CD4-positive, alpha-beta T cell treated with Interleukin-2 at 100 ng/mL for 4 hours (primary cell): ENCODE results near the gene SORT1.
"Not testable (repeated sequence)": the region's sequence is repeated elsewhere in the genome, so short reads cannot be mapped to it uniquely, and the experiment has no call there.

ENCODE experiments used
- DNase-seq: peaks from one replicate; pipeline ENCODE4 v3.0.0-alpha.2; 2020; ENCODE audit warnings: low spot score

Gene SORT1

DNA sequence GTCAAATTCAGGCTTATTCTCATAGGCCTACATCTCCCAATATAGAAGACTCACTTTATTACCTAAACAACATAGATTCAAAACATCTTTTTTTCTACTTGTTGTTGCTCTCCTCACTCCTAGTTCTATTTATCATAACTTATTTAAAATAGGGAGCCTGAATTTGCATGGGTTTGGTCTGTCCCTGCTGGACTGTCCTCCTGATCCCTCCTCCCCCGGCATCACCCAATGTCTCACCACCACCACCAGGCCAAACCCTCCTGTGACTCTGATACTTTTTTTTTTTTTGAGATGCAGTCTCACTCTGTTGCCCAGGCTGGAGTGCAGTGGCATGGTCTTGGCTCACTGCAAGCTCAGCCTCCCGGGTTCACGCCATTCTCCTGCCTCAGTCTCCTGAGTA is 59.1 kb downstream of the SORT1 start:
- DNase-seq: no peak

DNA sequence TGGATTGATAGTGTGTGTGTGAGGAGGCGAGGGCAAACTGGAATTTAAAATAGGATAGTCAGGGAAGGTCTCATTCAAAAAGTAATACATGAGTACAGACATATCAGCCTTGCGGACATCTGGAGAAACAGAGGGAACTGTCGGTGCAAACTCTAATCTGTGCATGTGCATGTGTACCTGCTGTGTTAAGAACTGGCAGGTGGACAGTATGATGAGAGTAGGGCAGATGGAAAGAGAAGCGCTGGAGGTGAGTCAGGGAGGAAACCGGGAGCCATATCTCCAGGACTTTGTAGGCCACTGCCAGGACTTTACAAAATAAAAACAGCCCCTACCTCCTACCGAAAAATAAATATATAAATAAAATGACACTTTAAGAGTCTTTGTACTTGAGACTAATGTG is 59.6 kb downstream of the SORT1 start:
- no peak for DNase-seq

DNA sequence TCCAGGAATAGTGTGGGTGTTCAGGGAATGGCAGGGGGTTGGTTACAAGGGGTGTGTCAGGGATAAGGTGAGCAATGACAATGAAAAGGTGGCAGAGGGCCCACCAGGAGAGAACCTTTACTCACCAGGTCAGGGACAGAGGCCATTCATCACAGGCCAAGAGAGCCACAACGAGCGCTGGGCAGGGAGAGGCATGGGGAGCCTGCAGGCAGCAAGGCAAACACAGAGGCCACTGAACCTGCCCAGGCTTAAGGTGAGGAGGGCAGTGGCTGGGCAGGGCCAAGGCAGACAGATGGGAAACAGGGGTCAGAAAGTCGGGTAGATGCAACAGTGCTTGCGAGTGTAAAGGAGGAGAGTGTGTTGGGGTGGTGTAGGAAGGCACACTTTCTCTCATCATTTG is 62.6 kb downstream of the SORT1 start:
- no peak for DNase-seq

DNA sequence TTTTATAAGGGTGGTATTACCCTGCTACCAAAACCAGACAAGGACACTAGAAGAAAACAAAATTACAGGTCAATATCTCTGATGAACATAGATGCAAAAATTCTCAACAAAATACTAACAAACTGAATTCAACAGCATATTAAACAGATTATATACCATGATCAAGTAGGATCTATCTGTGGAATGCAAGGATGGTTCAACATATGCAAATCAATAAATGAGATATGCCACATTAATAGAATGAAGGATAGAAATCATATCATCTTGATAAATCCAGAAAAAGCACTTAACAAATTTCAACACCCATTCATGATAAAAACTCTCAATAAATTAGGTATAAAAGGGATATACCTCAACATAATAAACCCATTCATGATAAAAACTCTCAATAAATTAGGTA is 66.6 kb downstream of the SORT1 start:
- DNase-seq: no peak

DNA sequence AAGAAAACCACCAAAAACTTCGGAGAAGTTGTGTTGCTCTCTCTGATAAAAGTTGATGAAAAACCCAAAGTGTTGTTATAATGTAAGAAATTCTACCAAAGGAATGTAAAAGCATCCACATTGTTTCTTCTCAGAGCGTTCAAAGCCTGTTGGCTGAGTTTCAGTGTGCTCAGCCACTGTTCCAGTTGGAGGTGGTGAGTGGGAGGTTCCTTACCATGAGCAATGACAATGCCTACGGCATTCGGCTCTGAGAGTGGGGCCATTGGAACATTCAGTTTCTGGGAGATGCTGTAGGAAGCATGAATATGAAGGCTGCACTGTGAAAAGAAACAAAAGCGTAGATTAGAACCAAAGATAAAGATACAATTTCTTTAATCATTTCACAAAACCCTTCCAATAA is 70.4 kb downstream of the SORT1 start:
- no peak for DNase-seq

DNA sequence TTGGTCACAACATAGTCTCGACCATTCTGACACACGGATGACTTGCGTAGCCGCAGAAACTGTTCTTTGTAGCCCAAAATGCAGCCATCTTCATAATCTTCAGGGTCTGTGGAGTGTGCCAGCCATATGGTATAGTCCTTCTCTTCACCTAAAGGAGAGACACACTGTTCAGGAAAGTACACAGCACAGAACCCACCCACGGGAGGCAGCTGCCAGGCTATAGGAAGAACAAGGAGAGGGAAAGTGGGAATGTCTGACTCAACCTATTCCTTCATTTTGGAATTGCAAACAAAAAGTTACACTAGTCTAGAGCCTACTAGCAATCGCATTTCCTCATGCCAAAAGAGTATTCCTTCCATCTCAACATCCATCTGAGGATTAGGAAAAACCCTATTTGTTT is 74.7 kb downstream of the SORT1 start:
- no peak for DNase-seq

DNA sequence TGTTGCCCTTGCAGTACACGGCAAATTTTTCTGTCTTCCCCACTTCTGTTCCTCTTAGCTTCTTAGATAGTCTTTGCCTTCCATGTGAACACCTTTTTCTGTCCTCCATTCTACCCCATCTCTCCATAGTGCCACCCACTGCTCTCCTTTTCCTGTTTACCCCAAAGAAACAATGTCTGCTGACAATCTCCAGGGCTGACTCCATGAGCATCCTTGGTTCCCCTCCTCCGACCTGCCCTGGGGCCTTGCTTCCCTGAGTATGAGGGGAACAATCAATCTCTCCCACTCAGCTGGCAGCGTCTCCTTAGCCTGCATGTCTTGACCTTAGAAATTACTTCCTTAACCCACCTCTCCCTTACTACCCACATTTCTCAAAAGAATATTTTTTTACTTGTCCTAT is 78.6 kb downstream of the SORT1 start:
- DNase-seq: no peak

DNA sequence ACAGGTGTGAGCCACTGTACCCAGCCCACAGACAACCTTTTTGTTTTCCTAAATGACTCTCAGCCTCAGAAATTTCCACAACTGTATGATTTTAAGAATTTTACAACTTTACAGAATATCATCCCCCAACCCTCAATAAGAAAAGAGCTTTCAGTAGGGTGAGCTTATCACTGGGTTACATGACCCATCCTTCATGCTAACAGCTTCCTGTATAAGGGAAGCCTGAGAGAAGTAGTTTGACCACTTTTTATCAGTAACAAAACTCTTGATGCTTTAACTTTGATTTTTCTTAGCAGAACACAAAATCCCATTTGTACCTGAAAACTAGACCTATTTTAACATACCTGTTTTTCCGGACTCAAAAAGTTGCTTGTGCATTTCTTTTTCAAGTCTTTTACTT is 81.2 kb downstream of the SORT1 start:
- DNase-seq: no peak

DNA sequence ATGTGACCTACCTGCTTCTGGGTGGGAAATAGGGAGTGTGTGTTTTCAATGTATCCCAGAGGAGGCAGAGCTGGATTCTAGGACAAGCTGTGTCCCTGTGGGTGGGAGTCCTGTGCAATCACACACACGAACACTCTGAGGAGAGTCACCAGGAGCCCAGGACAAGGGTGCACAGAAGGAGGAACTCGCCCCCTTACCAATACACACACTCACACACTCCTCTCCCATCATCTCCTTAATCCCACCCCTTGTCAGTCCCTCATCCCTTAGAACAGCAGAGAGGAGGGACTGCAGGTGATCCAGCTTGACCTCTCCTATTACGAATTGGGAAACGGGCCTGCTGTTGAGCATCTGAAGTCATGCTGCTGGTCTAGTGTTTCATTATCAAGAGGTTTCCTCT is 82.4 kb downstream of the SORT1 start:
- DNase-seq: no peak

DNA sequence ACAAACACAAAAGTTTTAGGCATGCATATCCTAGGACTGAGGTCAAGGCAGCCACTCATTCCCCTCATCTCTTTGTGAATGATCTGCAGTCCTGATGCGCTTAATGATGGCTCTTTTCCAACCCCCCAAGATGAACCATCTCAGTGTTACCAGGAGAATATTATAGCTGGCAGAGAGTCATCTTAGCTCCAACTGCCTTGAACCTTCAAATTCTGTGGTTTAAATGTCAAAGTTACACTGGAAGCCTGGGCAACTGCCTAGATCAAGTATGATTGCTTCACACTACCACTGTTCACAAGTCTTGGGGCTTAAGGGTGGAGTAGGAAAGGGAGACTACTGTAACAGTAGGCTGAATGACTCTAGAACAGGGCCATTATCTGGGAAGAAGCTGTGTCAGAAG is 82.9 kb downstream of the SORT1 start:
- no peak for DNase-seq

DNA sequence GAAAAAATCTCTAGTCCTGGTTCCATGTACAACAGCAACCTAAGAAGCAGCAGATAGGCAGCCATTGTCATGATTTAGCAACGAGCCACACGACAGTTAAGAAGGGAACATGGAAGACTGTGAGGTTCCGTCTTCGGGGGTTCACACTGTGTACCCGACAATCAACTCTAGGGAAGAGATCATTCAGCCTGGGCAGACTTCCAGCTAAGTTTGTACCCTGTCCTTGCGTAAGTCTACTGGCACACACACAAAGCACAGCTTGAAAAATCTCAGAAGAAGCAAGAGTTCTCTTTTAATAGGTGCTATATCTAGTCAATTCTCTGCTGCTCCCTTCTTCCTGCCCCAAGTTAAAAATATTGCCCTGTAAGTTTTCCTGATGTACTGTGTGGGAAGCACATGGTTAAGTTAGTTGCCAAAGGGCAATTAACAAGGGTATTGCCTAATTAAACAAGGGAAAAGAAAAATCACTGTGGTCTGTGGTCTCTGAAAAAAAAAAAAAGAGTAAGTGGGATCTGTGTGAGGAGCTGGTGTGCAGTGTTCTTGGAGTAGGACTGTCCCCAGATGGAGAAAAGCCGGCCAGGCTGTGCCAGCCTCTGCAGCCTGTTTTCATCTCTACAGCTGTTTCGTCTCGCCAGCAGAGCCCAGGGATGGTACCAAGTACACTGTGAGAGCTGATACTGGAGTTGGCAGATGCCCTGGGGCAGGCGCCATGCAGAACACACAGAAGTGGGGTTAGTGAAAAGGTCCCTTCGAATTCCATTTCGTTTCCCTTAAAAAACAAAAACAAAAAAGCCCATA is 84.5 kb downstream of the SORT1 start:
- DNase-seq: no peak

DNA sequence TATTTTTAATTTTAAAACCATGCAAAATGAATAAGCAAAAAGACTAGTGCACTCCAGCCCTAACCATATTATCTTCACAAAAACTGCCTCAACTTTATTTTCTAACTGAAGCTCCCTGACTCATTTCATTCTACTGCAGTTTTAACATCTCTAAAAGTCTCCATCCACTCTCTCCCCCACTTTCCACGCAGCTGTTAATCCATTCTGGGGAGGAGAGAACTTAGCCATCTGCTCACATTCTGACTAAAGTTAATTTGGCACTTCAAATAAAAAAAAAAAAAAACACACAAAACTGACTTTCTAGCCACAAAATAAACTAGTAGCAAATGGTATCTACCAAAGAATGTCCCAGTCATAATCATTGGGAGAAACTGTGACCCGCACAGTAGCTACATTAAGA is 85.5 kb downstream of the SORT1 start:
- no peak for DNase-seq

DNA sequence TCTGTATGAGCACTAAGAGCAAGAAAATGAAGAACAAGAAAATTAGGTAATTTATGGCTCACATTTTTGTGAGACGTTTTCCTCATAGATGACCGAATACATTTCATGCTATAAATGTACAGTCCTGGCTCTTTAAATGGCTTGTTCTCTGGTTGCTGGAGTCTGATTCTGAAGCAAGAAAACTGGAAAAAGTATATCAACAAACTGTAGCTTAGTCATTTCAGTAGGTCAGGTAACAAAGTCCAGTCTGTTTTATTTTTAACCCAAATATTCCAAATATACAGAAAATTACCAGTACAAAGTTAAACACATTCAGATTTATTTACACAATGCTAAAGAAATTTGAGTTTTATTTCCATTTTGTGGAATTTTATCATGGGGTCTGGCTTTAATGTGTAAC is 88.4 kb downstream of the SORT1 start:
- no peak for DNase-seq

DNA sequence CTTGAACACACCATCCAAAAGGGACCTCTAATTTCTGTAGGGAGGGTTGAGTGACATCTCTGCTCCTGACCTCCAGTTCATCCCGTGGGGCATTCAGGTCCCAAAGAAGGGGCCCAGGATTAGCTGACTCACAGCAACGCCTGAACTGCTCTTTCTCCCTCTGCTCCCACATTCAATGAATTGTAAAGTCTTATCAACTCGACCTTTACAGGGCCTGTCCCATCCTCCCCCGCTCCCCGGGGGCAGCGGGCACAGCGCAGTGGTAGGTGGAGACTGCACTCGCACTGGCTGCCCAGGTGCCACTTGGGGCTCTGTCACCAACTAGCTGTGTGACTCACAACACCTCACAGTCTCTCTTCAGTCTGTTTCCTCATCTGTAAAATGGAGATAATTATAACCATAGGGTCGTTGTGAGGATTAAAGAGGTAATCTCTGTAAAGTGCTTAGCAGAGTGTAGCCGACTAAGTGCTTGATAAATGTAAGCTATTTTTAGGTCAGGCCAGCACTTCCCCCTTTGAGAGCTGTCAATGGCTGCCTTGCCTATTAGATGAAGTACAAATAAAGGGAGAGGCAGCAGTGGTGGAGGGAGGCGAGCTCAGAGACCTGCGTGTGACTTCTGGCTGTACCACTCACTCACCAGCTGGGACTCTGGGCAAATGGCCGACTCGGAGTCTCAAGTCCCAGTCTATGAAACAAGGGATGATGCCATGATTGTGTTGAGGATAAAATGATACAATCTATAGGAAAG is 90.3 kb downstream of the SORT1 start:
- no peak for DNase-seq

DNA sequence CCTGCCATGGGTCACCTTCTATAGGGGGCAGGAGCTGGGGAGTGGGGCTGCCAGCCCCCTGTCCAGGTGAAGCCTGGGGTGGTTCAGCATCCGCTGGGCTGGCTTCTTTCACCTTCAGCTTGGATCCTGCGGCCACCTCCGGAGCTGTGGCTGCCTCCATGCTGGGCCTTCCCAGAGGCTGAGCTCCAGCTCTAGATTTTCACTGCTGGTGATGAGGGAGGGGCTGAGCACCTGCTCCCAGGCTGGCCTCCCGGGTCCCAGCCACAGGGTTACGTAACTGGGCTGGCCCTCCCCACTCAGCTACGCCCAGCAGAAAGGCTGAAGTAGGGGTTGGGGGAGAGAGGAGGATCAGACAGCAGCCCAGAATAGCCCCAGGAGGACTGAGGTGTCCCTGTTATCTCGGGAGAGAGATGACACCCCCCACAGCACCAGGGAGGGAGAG is 90.9 kb downstream of the SORT1 start, which contains the start of gene MYBPHL:
Gene MYBPHL (minus strand): TSS at position 180 of the 442 bp plus-strand sequence. CDS start 20 bp downstream, at position 160.
- no peak for DNase-seq

DNA sequence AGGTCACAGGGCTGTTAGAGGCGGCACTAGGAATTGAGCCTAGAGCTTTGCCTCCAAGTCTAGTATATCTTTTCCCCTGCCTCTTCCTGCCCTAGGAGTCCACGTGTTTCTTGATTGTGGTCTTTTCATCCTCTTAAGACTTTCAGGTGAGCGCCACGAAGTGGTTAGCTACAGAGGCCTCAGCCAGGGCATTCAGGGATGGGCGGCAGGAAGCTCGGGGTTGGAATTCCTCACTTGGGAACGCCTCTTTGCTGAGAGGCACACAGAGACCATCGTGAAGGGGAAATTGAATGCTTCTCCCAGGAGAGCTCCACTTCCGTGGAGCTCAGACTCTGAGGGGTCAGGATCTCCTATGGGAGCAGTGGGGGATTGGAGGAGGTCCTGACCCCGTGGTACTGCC is 91.7 kb downstream of the SORT1 start:
- DNase-seq: not testable (repeated sequence)

DNA sequence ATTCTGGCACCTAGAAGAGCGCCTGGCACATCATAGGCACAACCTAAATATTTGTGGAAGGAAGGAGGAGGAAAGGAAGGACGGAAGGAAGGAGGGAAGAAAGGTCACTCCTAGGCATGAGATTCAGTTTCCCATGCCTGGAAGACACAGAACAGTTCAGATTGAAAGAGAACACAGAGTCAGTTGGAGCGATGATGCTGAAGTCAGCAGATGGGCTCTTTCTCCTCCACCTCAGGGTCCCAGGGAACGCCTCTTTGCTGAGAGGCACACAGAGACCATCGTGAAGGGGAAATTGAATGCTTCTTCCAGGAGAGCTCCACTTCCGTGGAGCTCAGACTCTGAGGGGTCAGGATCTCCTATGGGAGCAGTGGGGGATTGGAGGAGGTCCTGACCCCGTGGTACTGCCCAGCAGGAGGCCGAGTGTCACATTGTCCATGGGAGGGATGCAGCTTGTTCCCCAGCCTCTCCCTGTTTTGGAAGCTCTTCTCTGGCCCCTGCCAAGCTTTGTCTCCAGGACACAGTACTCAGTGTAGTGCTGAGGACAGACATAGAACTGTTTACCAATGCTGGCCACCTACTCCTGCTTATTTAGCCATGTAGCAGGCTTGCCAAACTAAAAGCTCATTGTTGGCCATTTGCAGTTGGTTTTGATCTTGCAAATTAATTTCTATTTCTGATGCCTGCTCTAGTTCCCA is 93.3 kb downstream of the SORT1 start:
- no peak for DNase-seq

DNA sequence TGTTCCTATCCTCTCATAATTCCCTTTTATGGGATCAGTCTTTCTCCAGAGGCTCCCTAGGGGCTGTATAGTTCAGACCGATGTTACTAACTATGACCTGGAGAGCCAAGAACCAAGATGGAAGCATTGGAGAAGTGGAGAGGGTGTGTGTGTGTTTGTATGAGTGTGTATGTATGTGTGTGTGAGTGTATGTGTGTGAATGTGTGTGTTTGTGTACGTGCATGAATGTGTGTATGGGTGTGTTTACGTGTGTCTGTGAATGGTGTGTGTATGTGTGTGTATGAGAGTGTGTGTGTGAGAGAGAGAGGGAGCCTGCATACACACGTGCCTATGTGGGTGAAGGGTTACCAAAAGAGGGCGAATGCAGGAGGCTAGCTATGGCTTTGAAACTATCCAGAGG is 95.8 kb downstream of the SORT1 start:
- DNase-seq: no peak

DNA sequence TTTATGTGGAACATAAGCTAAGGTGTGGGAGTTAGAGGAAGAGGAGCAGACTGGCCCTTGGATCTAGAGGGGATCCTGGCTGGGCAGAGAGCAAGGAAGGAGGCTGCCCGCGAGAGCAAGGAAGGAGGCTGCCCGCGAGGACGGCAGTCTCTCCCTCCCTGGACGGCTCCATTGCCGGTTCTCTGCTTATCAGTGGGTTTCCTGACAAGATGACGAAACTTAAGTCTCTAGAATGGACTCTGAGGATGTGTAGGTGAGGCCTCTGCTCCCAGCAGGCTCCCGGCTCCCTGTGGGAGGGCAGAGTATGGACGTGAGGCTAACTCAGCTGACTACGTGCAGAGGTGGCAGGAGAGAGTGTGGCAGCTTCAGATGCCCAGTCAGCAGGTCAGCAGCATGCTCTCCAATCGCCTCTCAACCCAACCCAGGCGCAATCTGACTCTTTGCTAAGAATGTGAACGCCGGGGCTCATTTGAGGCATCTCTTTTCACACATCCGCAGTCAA is 97.0 kb downstream of the SORT1 start:
- no peak for DNase-seq

DNA sequence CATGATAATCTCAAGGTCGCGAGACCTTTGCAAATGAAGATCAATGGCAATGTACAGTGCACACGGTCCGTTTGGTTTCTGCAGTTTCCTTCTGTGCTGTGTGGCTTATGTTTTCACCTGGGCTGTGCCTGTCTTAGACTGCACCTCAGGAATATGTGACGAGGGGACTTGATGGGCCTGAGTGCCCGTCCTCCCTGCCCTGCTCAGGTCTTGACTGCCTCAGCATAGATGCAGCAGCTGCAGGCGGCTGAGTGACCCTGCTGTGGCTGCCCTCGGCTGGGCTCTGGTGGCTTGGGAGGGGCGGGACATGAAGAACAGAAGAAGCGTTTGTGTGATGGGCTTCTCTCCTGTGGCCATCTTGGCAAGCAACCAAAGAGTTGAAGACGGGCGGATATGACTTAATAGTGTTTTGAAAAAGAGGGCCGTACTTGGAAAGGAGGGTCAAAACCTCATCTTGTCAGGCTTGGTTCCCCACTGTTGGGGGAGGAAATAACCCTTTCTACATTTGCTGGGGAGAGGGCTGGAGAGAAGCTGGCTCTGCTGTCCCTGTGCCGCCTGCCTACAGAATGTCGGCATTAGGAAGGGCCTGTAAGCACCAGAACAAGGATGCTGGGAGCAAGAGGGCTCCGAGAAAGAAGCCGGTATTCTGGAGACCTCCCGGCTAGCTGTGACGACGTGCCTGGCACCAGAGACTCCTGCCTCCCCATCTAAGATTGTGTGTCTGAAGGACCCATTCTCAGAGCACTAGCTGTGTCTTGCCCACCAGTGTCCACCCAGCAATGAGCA is 98.0 kb downstream of the SORT1 start:
- no peak for DNase-seq

DNA sequence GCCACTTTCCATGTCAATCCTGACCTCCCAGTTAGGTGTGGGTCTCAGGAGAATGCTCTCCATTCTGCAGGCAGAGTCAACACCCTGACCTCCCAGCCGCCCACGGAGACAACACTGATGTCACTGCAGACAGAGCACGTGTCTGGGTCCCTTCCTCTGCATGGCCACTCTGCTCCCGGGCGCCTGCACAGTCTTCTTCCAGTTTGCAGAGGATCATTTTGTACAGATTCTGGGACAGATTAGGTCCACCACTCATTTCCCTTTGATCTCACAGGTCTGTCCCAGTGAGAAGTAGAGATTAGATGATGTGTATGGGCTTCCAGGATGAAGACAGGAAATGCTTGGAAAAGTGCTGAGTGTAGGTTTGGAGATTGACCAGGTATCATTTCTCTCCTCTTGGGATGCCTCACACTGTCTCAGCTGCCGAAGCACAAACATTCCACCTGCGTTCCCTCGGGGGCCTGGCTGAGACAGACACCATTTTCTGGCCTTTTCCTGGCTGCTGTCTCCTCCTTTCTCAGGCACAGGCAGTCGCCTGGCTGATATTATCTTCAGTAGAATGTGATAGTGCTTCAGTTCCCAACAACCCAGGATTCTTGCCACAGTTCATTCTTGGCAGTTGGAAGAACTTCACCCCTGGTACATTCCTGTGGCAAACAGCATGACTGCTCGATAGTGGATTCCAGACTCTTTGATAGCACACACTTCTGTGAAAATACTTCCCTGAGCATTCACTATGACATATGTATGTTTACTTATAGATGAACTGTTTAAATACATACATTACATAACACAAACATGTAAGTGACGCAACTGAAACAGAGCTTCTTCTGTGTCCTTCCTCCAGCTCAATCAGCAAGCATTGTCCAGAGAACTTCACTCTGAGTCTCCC is 98.8 kb downstream of the SORT1 start:
- no peak for DNase-seq
